Activated naive CD4-positive, alpha-beta T cell treated with anti-CD3 and anti-CD28 coated beads, Interleukin-2, amount 10 ng/mL, durations not matched to agents 5 hours and 36 hours (primary cell): ENCODE measurements around the gene PAM. TPM values are rescaled to one million over a fixed set of nuclear protein-coding genes. Genes with fewer than 3 reads are reported as not detected.

Experiments used
- total RNA-seq, 2 experiments: library from RNA; stranded (reverse); gene quantifications; one replicate each; pipeline ENCODE4 v1.2.3, GENCODE V29; 2021

The PAM gene
- 10 to 100 TPM; 21.3 to 22.9 TPM for total RNA-seq

GRCh38 chr5:102754767-102755431 is at the start of gene PAM:
TSS of gene PAM (plus strand) at chr5:102755305. CDS start at chr5:102866196, 110,891 bp downstream.

